GM18873 (cell line): Measurements from ENCODE around the gene FAM222A.
"Not testable (repeated sequence)": the region's sequence is repeated elsewhere in the genome, so short reads cannot be mapped to it uniquely, and the experiment has no call there.

Experiments
- ATAC-seq: cut with Tn5 transposase; IDR thresholded peaks from one replicate; pipeline ENCODE4 v1.9.1; 2021; ENCODE audit warnings: mild to moderate bottlenecking, moderate library complexity, moderate number of reproducible peaks; ENCODE audit not compliant: unreplicated experiment, low FRiP score

The FAM222A gene

GRCh38 chr12:109693653-109694600, 19.7 kb upstream of the FAM222A start:
- no peak for ATAC-seq

- ATAC-seq, result not testable (repeated sequence)
These were observed 19.0 kb upstream of the FAM222A start for GRCh38 chr12:109694629-109695028.

GRCh38 chr12:109695416-109695815, 18.2 kb upstream of the FAM222A start:
- no peak for ATAC-seq

DNA sequence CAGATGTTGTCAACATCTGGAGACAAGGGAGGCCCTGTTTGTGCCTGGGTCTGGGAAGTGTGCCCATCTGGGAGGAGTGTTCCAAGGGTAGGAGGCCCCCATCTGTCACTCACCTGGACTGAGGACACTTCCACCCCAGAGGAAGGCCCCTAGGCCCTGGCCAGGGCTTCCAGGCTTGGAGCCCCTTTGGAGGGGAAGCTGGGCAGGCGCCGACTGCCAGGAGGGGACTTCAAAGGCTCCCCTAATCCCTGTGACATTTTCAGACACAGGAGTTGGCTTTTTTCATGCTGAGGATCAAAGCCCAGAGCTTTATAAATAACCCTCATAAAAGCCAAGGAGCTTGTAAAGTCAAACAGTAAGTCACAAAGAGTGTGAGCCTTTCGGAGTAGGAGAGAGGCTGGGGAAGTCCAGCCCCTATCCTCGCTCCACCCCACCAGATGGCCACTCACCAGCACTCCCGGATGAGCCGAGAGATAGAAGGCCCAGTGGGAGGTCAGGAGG, 17.6 kb upstream of the FAM222A start:
- no peak for ATAC-seq

DNA sequence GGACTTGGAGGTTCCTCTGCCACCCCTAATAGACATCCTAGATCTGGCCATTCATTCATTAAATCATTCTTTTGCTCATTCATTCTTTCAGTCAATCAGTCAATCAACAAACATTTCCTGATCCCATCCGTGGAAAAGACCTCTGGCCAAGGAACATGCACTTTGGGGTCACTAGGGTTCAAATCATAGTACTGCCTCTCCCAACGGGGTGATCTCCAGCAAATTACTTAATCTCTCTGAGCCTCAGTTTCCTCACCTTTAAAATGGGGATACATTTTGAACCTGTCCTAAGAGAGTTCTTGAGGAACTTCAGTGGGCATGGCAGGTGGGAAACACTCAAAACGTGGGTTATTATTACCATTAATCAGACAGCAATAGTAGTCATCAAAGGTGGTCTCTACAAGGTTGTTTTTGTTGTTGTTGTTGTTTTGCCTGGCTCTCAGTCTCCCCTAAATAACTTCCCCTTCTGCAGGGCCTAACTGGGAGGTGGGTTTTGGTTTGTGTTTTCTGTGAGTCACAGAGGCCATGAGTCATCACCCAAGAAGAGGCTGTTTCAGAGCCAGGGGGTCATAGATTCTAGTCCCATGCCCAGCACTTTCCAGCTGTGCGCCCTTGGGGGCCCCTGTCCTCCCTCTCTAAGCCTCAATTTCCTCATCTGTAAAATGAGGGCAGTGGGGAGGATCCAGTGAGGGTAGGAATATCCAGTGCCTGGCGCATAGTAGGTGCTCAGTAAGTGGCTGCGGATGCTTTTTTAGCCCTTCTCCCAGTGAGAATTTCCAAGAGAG, 16.9 kb upstream of the FAM222A start:
- no peak for ATAC-seq

GRCh38 chr12:109697270-109697553, 16.4 kb upstream of the FAM222A start:
- no peak for ATAC-seq

GRCh38 chr12:109697877-109698468, 15.7 kb upstream of the FAM222A start:
- ATAC-seq, result no peak

DNA sequence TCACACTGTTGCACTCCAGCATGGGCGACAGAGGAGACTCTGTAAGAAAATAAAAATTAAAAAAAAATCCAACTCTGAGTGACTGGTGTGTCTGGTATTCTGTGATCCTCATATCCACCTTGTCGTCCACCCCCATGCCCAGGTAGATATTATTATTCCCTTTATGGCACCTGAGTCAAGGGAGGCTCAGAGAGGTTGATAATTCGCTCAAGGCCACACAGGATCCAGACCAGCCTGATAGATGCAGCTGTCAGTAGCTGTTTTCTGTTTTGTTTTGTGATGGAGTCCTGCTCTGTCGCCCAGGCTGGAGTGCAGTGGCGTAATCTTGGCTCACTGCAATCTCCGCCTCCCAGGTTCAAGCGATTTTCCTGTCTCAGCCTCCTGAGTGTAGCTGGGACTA, 14.8 kb upstream of the FAM222A start:
- no peak for ATAC-seq

GRCh38 chr12:109701064-109701463, 12.6 kb upstream of the FAM222A start:
- no peak for ATAC-seq

GRCh38 chr12:109702111-109702841, 11.3 kb upstream of the FAM222A start:
- ATAC-seq, result no peak

DNA sequence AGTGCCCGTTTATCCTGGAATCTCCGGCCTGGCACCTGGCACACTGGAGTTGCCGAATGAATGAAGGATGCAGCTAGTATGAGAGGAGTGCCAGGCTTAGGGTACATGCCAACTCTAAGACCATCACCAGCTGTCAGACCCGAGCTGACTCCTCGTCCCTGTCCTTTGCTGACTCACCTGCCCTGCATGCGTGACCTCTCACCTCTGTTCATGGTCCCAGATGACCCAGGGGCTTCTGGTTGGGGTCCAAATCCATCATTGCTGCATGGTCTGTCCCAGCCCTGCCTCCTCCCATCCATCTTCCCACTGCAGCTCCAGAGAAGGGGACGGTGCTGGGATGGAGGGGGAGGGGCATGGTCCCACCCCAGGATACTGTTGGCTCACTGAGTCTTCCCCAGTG, 9.9 kb upstream of the FAM222A start:
- no peak for ATAC-seq

DNA sequence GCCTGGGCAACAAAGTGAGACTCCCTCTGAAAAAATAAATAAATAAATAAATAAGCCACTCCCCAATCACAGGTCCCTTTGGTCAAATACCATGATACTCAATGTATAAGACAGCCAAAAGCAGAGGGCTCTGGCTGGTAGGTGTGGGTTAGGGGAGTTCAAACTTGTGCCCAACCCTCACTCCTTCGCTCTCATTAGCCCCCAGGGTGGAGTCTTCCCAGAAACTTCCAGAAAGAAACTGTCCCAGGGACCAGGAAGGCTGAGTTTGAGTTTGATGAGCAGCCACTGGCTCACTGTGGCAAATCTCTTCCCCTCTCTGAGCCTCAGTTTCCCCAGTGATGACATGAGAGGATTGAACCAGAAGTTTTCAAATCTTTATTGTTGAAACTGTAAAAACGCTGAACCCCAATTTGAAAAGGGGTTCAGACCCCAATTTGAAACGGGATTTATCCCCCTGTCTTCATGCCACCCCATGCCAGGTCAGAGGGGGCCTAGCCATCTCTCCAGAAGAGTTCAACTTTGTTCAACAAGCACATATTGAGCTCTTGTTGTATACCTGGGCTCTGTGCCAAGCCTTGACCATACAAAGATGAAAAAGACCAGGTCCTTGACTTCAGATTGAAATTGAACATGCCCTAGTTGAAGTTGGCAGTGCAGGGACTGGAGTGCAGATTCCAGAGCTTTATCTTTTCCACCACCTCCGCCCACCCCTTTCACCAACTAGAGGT, 9.1 kb upstream of the FAM222A start:
- no peak for ATAC-seq

- no peak for ATAC-seq
These were observed 8.3 kb upstream of the FAM222A start for GRCh38 chr12:109705291-109705690.

DNA sequence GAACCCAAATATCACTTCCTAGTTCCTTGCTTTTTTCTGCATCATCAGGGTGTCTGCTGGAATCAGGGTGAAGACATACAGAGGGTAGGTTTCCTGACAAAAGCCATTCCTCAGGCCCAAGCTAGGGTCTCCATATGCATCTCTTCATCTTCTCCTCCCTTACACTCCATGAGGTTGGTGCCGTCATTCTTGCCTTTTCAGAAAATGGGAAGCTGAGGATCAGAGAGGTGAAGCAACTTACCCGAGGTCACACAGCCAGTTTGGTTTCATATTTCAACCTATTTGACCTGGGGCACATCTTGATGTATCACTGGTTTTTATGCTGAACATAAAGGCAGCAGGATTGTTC, 7.3 kb upstream of the FAM222A start:
- ATAC-seq, result no peak

GRCh38 chr12:109706747-109707469, 6.7 kb upstream of the FAM222A start:
- no peak for ATAC-seq

DNA sequence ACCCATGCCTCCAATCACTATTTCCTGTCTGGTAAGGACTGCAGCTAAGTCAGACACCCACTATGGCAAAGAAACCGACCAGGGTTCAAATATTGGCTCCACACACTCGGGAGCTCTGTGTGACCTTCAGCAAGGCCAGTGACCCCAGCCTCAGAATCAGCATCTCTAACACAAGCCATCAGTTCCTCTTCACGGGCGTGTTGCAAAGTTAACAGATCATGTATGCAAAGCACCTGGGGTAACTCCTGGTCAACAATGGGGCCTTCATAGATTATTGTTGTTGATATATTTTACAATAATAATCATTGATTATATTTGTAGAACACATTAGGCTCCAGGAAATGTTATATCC, 6.2 kb upstream of the FAM222A start:
- no peak for ATAC-seq

DNA sequence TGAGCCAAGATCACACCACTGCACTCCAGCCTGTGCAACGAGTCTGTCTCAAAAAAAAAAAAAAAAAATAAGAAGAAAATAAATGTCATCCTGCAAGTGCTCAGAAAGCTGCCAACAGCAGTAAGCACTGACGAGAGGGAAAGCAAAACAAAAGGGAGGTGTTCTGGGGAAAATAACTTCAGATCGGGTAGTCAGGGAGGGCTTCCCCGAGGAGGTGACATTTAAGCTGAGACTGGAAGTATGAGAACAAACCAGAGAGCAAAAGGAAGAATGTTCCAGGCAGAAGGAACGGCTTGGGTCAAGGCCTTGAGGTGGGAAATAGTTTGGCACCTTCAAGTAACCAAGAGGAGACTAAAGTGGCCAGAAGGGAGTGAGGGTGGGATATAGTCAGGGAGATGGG, 4.7 kb upstream of the FAM222A start:
- ATAC-seq, result no peak

DNA sequence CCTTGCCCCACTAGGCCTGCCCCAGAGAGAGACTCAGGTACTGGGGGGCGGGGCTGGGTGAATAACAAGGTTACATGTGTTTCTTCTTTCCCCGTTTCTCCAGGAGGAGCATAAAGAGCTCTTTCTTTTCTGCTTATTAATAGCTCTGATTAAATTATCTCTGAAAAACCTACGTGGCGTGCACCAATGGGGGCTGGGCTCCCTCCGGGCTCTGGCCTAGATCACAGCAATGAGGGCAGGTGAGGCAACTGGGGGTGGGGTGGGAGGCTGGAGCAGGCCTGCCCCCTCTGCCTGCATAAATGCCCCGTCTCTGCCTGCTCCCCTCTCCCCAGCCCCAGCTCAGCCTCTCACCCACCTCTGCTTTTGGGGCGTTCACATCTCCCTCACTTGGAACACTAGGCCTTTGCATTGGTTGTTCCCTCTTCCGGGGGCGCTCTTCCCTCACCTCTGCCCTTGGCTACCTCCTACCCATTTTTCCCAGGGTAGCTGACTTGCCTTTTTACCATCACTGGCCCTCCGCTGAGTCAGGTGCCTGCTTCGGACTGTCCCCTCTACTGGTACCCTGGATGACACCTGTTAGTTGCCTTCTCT, 4.1 kb upstream of the FAM222A start:
- ATAC-seq, result no peak

GRCh38 chr12:109710205-109710746, 3.3 kb upstream of the FAM222A start:
- ATAC-seq, result no peak
